A673 (cell line): ENCODE data around the gene GALNTL6. TPM values are rescaled to one million over a fixed set of nuclear protein-coding genes. Genes with fewer than 3 reads are reported as not detected.
A peak's percentile ranks its signal among the peaks of the same experiment; 100 is the strongest.

Experiments used
- BruUV-seq: library from RNA; stranded (reverse); fragments of 400-500 nt; replicated peaks from 2 replicates; lab custom pipeline; 2021; lab: Mats Ljungman, UMichigan
- CTCF ChIA-PET: fragments of 300-600 bp; sonication (Branson Sonifier 250); formaldehyde crosslinking; loops from one replicate; lab custom pipeline; 2022; ENCODE audit warnings: antibody characterized with exemption; lab: Charles Lee
- POLR2A ChIA-PET: fragments of 300-600 bp; sonication (Branson Sonifier 250); formaldehyde crosslinking; loops from one replicate; lab custom pipeline; 2022; ENCODE audit warnings: antibody characterized with exemption; ENCODE audit not compliant: low non-redundant PET; lab: Charles Lee
- DNase-seq: peaks from one replicate; pipeline ENCODE4 v3.0.0-alpha.2; 2015; ENCODE audit warnings: low spot score
- H3K27ac ChIP-seq: fragments of 200-600 bp; sonication (generic); 2 replicates; pipeline ENCODE4 v1.5.1; 2016; ENCODE audit warnings: mixed run types, low read depth, mild to moderate bottlenecking, mixed read lengths, antibody characterized with exemption, low read length; ENCODE audit not compliant: poor library complexity, severe bottlenecking
- H3K27me3 ChIP-seq: fragments of 200-600 bp; sonication (generic); replicated peaks from 2 replicates; pipeline ENCODE4 v1.6.1; 2017; ENCODE audit warnings: mixed run types, low read depth, mild to moderate bottlenecking, mixed read lengths, antibody characterized with exemption, low read length; ENCODE audit not compliant: insufficient read depth, poor library complexity
- H3K36me3 ChIP-seq: fragments of 200-600 bp; sonication (generic); 2 replicates; pipeline ENCODE4 v1.6.1; 2016; ENCODE audit warnings: mixed run types, mild to moderate bottlenecking, mixed read lengths, antibody characterized with exemption, low read length; ENCODE audit not compliant: insufficient read depth, poor library complexity, severe bottlenecking
- H3K4me1 ChIP-seq: fragments of 200-600 bp; sonication (generic); 2 replicates; pipeline ENCODE4 v1.6.1; 2017; ENCODE audit warnings: mixed run types, mild to moderate bottlenecking, mixed read lengths, antibody characterized with exemption, low read length; ENCODE audit not compliant: insufficient read depth, poor library complexity, severe bottlenecking
- H3K4me3 ChIP-seq: fragments of 200-600 bp; sonication (generic); 2 replicates; pipeline ENCODE4 v1.5.1; 2016; ENCODE audit warnings: low read depth, mixed run types, mild to moderate bottlenecking, mixed read lengths, low read length; ENCODE audit not compliant: poor library complexity, severe bottlenecking
- H3K9me3 ChIP-seq: fragments of 200-600 bp; sonication (generic); 2 replicates; pipeline ENCODE4 v1.6.1; 2016; ENCODE audit warnings: mixed run types, low read depth, mild to moderate bottlenecking, mixed read lengths, antibody characterized with exemption, low read length; ENCODE audit not compliant: poor library complexity, severe bottlenecking
- EZH2 ChIP-seq: fragments of 200-600 bp; sonication (generic); IDR thresholded peaks from 2 replicates; pipeline ENCODE4 v1.6.1; 2017; ENCODE audit warnings: borderline replicate concordance, low read depth, mild to moderate bottlenecking, mixed read lengths, antibody characterized with exemption, low read length; ENCODE audit not compliant: poor library complexity, severe bottlenecking
- intact Hi-C: fragments of 100-400 bp; cut with micrococcal nuclease; formaldehyde crosslinking; loops from one replicate; pipeline ENCODE4 v1.10.0; 2022; ENCODE audit not compliant: unreplicated experiment
- total RNA-seq: library from RNA; stranded (reverse); gene quantifications from 2 replicates; pipeline ENCODE4 v1.2.3, GENCODE V29; 2021
- TF ChIP-seq, protein P1 (sequence below): fragments of 300-800, 200-600 bp; sonication (generic); conservative IDR thresholded peaks from 2 replicates; pipeline ENCODE4 v1.5.1; 2017; ENCODE audit warnings: low read depth, mild to moderate bottlenecking, antibody characterized with exemption, low read length, moderate library complexity, mixed read lengths

The GALNTL6 gene
- total RNA-seq, 1 experiment from 2014 or later, result 0.30 TPM

DNA sequence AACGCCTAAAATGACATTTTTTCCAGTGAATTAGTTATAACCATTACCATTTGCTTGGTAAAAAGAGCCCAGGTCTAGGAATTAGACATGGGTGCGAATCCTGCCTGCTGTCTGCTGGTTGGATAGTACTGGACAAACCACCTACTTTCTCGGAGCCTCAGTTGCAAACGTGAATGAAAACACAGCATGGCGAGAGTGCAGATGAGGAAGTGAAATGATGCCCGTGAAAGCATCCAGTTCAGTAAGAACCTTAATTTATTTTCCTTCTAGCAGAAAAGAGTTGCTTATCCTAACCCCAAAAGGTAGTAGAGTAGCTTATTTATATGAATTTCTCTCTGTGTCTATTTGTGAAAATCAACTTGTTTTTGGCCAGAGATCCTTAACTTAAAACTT, 1184.0 kb downstream of the GALNTL6 start:
- no peak overlapping the region for H3K4me3 ChIP-seq
- ChIA-PET CTCF (interaction anchor here (1.0 kb wide), 1 partner anchor 249 kb away, joined by 3 read pairs; no protein-coding TSS in a partner anchor), POLR2A (interaction anchor here (0.6 to 0.7 kb wide), 2 partner anchors 13 to 114 kb away, joined by 4 to 8 read pairs; no protein-coding TSS in a partner anchor)
- H3K27ac ChIP-seq, result no peak overlapping the region
- H3K4me1 ChIP-seq, result peaks cover 17% of the 10 kb centered on the region
- no peak for DNase-seq
- H3K9me3 ChIP-seq, result no peaks in the 10 kb centered on the region
- no TSS peak for BruUV-seq
- H3K36me3 ChIP-seq, result no peaks in the 10 kb centered on the region
- intact Hi-C loops, result no loop called here
- TF ChIP-seq EZH2, result no peak
- TF ChIP-seq, protein P1, sequence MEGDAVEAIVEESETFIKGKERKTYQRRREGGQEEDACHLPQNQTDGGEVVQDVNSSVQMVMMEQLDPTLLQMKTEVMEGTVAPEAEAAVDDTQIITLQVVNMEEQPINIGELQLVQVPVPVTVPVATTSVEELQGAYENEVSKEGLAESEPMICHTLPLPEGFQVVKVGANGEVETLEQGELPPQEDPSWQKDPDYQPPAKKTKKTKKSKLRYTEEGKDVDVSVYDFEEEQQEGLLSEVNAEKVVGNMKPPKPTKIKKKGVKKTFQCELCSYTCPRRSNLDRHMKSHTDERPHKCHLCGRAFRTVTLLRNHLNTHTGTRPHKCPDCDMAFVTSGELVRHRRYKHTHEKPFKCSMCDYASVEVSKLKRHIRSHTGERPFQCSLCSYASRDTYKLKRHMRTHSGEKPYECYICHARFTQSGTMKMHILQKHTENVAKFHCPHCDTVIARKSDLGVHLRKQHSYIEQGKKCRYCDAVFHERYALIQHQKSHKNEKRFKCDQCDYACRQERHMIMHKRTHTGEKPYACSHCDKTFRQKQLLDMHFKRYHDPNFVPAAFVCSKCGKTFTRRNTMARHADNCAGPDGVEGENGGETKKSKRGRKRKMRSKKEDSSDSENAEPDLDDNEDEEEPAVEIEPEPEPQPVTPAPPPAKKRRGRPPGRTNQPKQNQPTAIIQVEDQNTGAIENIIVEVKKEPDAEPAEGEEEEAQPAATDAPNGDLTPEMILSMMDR, result no peak
- H3K27me3 ChIP-seq, result no peaks in the 10 kb centered on the region

DNA sequence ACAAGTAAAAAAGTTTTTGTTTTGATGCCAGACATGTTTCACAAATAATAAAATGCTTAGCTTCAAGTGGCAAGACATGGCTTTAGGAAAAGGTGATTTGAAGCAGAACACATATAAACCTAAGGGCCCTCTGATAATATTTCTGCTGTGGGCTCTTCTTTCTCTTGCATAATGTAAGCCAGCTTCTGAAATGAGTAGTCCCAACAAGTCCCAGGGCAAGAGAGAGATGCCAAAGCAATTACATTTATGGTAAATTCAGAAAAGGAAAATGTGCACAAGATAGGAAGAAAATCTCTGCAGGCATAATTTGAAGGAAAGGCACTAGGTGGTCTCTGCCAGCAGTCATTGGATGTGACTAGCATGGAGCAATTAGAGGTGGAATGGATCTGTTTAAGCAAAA, 1184.7 kb downstream of the GALNTL6 start:
- TF ChIP-seq, protein P1, result no peak
- TF ChIP-seq EZH2, result no peak
- H3K4me1 ChIP-seq, result peaks cover 17% of the 10 kb centered on the region
- CTCF ChIA-PET, result interaction anchor here (1.0 to 1.5 kb wide), 2 partner anchors 16 to 249 kb away, joined by 3 to 16 read pairs; no protein-coding TSS in a partner anchor
- no peak overlapping the region for H3K4me3 ChIP-seq
- POLR2A ChIA-PET, result no interaction called here
- no peaks in the 10 kb centered on the region for H3K36me3 ChIP-seq
- no TSS peak for BruUV-seq
- peak overlapping the region; percentile 72 for H3K27ac ChIP-seq
- no peaks in the 10 kb centered on the region for H3K27me3 ChIP-seq
- H3K9me3 ChIP-seq, result no peaks in the 10 kb centered on the region
- intact Hi-C loops, result no loop called here
- no peak for DNase-seq

DNA sequence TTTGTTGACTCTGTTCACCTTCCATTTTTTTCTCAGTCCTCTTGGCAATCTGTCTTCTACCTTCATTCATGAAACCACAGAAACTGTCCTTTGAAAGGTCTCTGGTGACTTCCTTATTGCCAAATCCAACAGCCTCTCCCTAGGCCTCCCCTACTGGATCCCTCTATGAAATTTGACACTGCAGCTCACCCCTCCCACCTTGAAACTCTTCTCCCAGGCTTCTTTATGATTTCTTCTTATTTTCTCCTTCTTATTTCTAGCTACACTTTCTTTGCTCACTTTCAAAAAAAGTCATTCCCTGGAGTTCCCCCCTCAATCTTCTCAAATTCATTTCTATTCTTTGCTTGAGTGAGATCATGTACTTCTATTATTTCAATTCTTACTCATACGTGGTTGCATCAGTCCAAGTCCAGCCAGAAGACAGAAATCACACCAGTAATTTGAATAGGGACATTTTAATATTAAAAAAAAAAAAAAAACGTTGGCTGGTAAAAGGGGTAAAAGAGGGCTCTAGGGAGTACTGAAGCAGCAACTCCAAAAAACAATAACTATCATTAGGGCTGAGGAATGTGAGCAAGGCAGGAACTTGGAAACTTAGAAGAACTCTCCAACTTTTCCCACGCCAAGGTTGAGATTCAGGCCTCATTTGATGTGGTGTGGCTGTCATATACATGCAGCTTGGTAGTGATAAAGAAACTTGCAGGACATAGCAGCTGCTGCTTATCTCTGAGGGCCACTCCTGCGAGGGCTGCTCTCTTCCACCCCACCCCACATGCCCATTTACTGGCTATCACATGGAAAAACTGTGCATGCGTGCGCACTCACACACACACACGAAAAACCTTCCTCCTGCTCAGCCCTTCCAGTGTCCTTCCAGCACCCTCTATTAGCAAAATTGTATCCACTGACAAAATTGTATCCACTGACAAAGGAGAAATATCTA, 1185.6 kb downstream of the GALNTL6 start:
- ChIA-PET POLR2A (no interaction called here), CTCF (interaction anchor here (1.0 to 1.5 kb wide), 2 partner anchors 15 to 248 kb away, joined by 3 to 16 read pairs; no protein-coding TSS in a partner anchor)
- Histone ChIP-seq H3K36me3 (no peaks in the 10 kb centered on the region), H3K4me3 (no peak overlapping the region), H3K27ac (peak overlapping the region; percentile 72), H3K4me1 (peaks cover 17% of the 10 kb centered on the region), H3K27me3 (no peaks in the 10 kb centered on the region), H3K9me3 (no peaks in the 10 kb centered on the region)
- peak; percentile 77 for DNase-seq
- no TSS peak for BruUV-seq
- TF ChIP-seq, protein P1, result no peak
- TF ChIP-seq EZH2, result no peak
- intact Hi-C loops, result no loop called here
